GM18505 (cell line): ENCODE results near the gene PPP1R11.

Experiments used
- ATAC-seq: cut with Tn5 transposase; IDR thresholded peaks from one replicate; pipeline ENCODE4 v1.9.1; 2021; ENCODE audit not compliant: unreplicated experiment
- POLR2A ChIP-seq: IDR thresholded peaks from 4 replicates; pipeline ENCODE4 v1.6.1; 2011; ENCODE audit warnings: borderline replicate concordance; ENCODE audit not compliant: insufficient read depth, insufficient read length; ENCODE audit errors: extremely low read depth

PPP1R11 gene

GRCh38 chr6:30071081-30071818 lies 4.3 kb downstream of the PPP1R11 start:
- no peak for TF ChIP-seq POLR2A
- ATAC-seq: no peak

GRCh38 chr6:30071858-30072257 lies 4.9 kb downstream of the PPP1R11 start:
- no peak for ATAC-seq
- TF ChIP-seq POLR2A: no peak

GRCh38 chr6:30073489-30074235 lies 6.7 kb downstream of the PPP1R11 start:
- no peak for ATAC-seq
- no peak for TF ChIP-seq POLR2A

- no peak for ATAC-seq
- no peak for TF ChIP-seq POLR2A
Measured at GRCh38 chr6:30074331-30075093, 7.5 kb downstream of the PPP1R11 start.

- no peak for ATAC-seq
- no peak for TF ChIP-seq POLR2A
Measured at GRCh38 chr6:30075094-30075789, 8.2 kb downstream of the PPP1R11 start, which contains the start of gene RNF39. RNF39 (minus strand) TSS chr6:30075769; CDS start chr6:30075585, 184 bp downstream.

GRCh38 chr6:30075790-30076732 lies 9.1 kb downstream of the PPP1R11 start:
- no peak for TF ChIP-seq POLR2A
- no peak for ATAC-seq

- no peak for ATAC-seq
- TF ChIP-seq POLR2A: no peak
Measured at GRCh38 chr6:30077218-30077617, 10.2 kb downstream of the PPP1R11 start.

- ATAC-seq: no peak
- TF ChIP-seq POLR2A: no peak
Measured at GRCh38 chr6:30087876-30088275, 20.9 kb downstream of the PPP1R11 start.

GRCh38 chr6:30091577-30092381 lies 24.8 kb downstream of the PPP1R11 start:
- TF ChIP-seq POLR2A: no peak

GRCh38 chr6:30092852-30093543 lies 26.0 kb downstream of the PPP1R11 start:
- ATAC-seq: no peak
- no peak for TF ChIP-seq POLR2A

More at GRCh38 chr6:30091577-30092381, 24.8 kb downstream of the PPP1R11 start:
- no peak for ATAC-seq
